ENCODE data around the gene NOP53.

The NOP53 gene

DNA sequence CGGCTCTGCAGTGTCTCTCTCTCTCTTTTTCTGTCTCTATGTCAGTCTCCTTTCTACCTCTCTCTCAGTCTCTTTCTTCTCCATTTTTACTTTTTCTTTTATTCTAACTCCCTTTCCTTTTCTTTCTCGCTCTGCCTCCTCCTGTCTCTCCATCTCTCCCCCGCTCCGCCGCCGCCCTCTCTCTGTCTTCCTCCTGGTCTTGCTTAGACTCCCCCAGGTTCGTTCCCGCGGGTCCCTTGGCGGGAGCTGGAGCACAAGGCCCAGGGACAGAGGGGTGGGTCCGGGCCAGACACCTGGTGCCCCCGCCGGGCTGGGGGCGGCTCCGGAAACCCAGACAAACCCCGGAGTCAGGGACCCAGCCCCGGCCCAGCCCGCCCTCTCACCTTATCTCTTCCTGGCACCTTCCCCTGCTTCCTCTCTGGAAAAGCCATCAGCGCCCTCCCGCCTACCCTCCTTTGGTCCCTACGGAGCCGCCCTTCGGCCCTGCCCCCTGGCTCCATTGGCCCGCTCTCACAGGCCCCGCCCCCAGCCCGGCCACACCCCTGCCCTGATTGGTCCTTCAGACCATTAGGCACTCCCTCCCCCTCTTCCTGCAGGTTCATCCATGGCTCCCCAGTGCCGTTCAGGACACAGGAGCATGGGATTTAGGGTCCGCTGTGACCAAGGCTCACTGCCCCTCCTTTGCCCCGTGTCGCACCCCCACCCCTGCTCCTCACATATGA, 15.4 kb upstream of the NOP53 start:
- no peak for DNase-seq (ENCODE audit: extremely low read depth, low read depth)
- TF ChIP-seq, protein P1, sequence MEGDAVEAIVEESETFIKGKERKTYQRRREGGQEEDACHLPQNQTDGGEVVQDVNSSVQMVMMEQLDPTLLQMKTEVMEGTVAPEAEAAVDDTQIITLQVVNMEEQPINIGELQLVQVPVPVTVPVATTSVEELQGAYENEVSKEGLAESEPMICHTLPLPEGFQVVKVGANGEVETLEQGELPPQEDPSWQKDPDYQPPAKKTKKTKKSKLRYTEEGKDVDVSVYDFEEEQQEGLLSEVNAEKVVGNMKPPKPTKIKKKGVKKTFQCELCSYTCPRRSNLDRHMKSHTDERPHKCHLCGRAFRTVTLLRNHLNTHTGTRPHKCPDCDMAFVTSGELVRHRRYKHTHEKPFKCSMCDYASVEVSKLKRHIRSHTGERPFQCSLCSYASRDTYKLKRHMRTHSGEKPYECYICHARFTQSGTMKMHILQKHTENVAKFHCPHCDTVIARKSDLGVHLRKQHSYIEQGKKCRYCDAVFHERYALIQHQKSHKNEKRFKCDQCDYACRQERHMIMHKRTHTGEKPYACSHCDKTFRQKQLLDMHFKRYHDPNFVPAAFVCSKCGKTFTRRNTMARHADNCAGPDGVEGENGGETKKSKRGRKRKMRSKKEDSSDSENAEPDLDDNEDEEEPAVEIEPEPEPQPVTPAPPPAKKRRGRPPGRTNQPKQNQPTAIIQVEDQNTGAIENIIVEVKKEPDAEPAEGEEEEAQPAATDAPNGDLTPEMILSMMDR (IDR thresholded peaks at IDR 0.05; ENCODE audit: low read depth, low read length, missing control alignments) = no peak
- H3K4me3 ChIP-seq (replicated peaks; ENCODE audit: low read depth, low read length) = no peak overlapping the region

DNA sequence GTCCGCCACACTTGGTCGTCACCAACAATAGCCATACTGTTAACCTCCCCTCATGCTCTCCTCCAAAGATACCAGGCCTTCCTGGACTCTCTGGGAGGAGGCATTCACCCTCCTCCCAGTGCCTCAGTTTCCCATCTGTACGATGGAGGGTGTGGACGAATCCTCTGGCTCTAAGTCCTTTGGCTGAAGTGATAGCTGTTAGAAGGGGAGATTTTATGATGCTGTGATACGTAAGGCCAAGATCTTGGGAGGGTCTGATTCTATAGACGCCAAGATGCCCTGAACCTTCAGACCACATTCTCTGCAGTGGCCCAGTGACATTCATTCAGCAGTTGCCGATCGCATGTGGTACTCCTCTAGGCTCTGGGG, 14.8 kb upstream of the NOP53 start:
- TF ChIP-seq, protein P1 (IDR thresholded peaks at IDR 0.05; ENCODE audit: low read depth, low read length, missing control alignments) = no peak
- H3K4me3 ChIP-seq (replicated peaks; ENCODE audit: low read depth, low read length) = no peak overlapping the region
- no peak for DNase-seq (ENCODE audit: extremely low read depth, low read depth)

DNA sequence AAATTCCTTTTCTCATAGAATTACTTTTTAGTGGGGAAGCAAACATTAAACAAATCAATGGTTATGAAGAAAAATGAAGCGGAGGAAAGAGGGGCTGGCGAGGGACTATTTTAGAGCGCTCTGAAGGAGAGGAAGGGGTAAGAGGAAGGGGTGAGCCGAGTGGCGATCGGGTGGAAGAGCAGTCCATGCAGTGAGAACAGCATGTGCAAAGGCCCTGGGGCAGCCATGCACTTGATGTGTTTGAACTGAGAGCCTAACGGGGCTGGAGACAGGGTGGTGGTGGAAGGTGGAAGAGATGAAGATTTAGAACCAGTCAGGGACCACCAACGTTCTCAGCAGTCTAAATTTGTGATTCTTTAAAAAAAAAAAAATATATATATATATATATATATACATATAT, 14.4 kb upstream of the NOP53 start:
- no peak overlapping the region for H3K4me3 ChIP-seq (replicated peaks; ENCODE audit: low read depth, low read length)
- DNase-seq (ENCODE audit: extremely low read depth, low read depth) = no peak
- TF ChIP-seq, protein P1 (IDR thresholded peaks at IDR 0.05; ENCODE audit: low read depth, low read length, missing control alignments) = no peak

DNA sequence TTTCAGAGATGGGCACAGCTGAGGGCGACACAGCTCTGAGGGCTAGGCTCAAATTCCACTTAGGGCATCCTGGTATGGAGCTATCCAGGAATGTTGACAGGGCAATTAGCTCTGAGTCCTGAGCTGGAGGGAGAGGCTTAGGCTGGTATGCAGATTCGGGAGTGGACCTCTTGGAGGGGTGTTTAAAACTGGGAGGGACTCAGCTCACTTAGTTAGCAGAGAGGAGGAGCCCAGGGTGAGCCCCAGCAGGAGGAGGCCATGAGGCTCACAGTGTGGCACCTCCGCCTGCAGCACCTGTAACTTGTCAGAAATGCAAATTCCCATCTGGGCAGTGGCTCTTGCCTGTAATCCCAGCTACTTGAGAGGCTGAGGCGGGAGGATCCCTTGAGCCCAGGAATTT, 10.2 kb upstream of the NOP53 start:
- DNase-seq (ENCODE audit: extremely low read depth, low read depth) = no peak
- TF ChIP-seq, protein P1 (IDR thresholded peaks at IDR 0.05; ENCODE audit: low read depth, low read length, missing control alignments) = no peak
- H3K4me3 ChIP-seq (replicated peaks; ENCODE audit: low read depth, low read length) = no peak overlapping the region

DNA sequence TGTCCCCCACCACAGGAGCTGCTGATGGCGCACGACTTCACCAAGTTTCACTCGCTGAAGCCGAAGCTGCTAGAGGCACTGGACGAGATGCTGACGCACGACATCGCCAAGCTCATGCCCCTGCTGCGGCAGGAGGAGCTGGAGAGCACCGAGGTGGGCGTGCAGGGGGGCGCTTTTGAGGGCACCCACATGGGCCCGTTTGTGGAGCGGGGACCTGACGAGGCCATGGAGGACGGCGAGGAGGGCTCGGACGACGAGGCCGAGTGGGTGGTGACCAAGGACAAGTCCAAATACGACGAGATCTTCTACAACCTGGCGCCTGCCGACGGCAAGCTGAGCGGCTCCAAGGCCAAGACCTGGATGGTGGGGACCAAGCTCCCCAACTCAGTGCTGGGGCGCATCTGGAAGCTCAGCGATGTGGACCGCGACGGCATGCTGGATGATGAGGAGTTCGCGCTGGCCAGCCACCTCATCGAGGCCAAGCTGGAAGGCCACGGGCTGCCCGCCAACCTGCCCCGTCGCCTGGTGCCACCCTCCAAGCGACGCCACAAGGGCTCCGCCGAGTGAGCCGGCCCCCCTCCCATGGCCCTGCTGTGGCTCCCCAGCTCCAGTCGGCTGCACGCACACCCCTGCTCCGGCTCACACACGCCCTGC, 4.4 kb upstream of the NOP53 start:
- H3K4me3 ChIP-seq (replicated peaks; ENCODE audit: low read depth, low read length) = no peak overlapping the region
- TF ChIP-seq, protein P1 (IDR thresholded peaks at IDR 0.05; ENCODE audit: low read depth, low read length, missing control alignments) = no peak
- DNase-seq (ENCODE audit: extremely low read depth, low read depth) = no peak

DNA sequence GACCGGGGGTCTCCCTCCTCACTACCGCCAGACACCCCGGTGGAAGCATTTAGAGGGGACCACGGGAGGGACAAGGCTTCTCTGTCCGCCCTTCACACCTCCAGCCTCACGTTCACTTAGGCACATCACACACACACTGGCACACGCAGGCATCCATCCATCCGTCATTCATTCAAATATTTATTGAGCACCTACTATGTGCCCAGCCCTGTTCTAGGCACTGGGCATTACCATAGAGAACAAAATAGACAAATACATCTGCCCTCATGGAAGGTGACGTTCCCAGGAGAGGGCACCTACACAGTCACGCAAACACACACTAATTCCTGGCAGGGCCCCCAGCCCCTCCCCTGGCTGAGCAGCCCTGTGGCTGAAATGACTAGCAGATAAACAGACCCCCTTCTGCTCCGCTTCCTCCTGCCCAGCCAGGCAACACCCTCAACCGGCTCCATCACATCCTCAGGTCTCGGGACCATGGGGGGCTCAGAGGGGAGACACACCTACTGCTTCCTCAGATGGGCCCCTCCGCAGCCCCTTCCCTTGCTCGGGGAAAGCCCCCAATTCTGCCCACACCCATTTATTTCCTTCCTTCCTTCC, 3.7 kb upstream of the NOP53 start:
- TF ChIP-seq, protein P1 (IDR thresholded peaks at IDR 0.05; ENCODE audit: low read depth, low read length, missing control alignments) = no peak
- H3K4me3 ChIP-seq (replicated peaks; ENCODE audit: low read depth, low read length) = no peak overlapping the region
- no peak for DNase-seq (ENCODE audit: extremely low read depth, low read depth)
